NT2/D1 (cell line): ENCODE measurements around the gene ASB3.

ENCODE experiments used
- YY1 ChIP-seq: IDR thresholded peaks from 2 replicates; pipeline ENCODE4 v1.6.1; 2011; ENCODE audit not compliant: insufficient read length, insufficient read depth
- ZNF274 ChIP-seq: IDR thresholded peaks from 2 replicates; pipeline ENCODE4 v1.6.1; 2011; ENCODE audit warnings: mild to moderate bottlenecking, low read depth, low read length

DNA sequence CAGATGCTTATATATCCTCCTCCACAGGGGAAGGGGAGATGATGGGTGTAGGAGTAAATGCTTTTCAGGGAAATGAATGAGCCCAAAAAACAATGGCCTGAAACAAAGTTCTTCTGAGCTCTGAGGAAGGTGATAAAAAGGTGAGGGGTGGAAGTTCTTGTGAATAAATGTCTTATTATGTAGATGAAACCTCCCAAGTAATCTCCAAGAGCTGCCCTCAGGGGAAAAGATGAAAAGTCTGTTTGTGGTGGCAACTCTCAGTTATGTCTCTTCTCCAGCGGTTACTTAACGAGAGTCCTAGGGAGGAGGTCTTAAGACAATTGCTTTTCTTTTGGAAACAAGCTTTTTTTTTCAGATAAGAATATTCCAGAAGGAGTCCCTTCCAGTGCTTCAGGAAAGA is 134.6 kb downstream of the ASB3 start:
- TF ChIP-seq YY1: no peak
- no peak for TF ChIP-seq ZNF274
